HTERT RPE-1 (cell line): Measurements from ENCODE around the gene OR5M10.
"Not testable (repeated sequence)": the region's sequence is repeated elsewhere in the genome, so short reads cannot be mapped to it uniquely, and the experiment has no call there.

Source experiments
- in situ Hi-C: fragments of 300-500 bp; cut with MboI; formaldehyde crosslinking; loops from 4 replicates; pipeline ENCODE4 v1.14.3; 2020; ENCODE audit warnings: low sequenced_read_pairs

OR5M10 gene

GRCh38 chr11:56577621-56578020, at the start of gene OR5M10:
Gene OR5M10, minus strand, starts transcription at chr11:56577721. Its CDS starts 0 bp downstream, at chr11:56577721.
- in situ Hi-C loops = no loop called here

GRCh38 chr11:56625946-56626345, 48.4 kb upstream of the OR5M10 start:
- in situ Hi-C loops = no loop called here

- in situ Hi-C loops = no loop called here
These were observed 47.2 kb upstream of the OR5M10 start for GRCh38 chr11:56624661-56625110.

- in situ Hi-C loops = no loop called here
These were observed 33.7 kb upstream of the OR5M10 start for GRCh38 chr11:56611174-56611573.

- in situ Hi-C loops = not testable (repeated sequence)
These were observed 14.7 kb upstream of the OR5M10 start for GRCh38 chr11:56592088-56592717.

- in situ Hi-C loops = no loop called here
These were observed 18.9 kb downstream of the OR5M10 start for GRCh38 chr11:56558574-56558973.

- in situ Hi-C loops = not testable (repeated sequence)
These were observed 22.8 kb downstream of the OR5M10 start for GRCh38 chr11:56554691-56555090.

- in situ Hi-C loops = no loop called here
These were observed 32.0 kb downstream of the OR5M10 start for GRCh38 chr11:56545531-56545930.

- in situ Hi-C loops = no loop called here
These were observed 33.8 kb downstream of the OR5M10 start for GRCh38 chr11:56543739-56544138.

GRCh38 chr11:56543157-56543556, 34.4 kb downstream of the OR5M10 start, which contains the start of gene OR5M11:
Gene OR5M11, minus strand, starts transcription at chr11:56543257. Its CDS starts 0 bp downstream, at chr11:56543257.
- in situ Hi-C loops = no loop called here

- in situ Hi-C loops = no loop called here
These were observed 44.3 kb downstream of the OR5M10 start for GRCh38 chr11:56533054-56533740.

- in situ Hi-C loops = no loop called here
These were observed 45.7 kb downstream of the OR5M10 start for GRCh38 chr11:56531856-56532255.
